Hematopoietic multipotent progenitor cell (in vitro differentiated cells): ENCODE results near the gene NFIB. TPM values are rescaled to one million over a fixed set of nuclear protein-coding genes. Genes with fewer than 3 reads are reported as not detected.

Source experiments
- DNase-seq, 3 donors: peaks; one replicate each; pipeline ENCODE4 v3.0.0-alpha.2; 2011 to 2015; ENCODE audit warnings: low read depth in 2 of 3, low spot score in 2 of 3
- total RNA-seq: library from RNA; depleted of rRNA; stranded (reverse); fragments of >200 nt; gene quantifications from one replicate; pipeline ENCODE4 v1.2.3, GENCODE V29; 2012

Gene NFIB
- total RNA-seq, 1 donor = 1.1 TPM

GRCh38 chr9:14056316-14056861 is 257.6 kb downstream of the NFIB start:
- DNase-seq = no peak

DNA sequence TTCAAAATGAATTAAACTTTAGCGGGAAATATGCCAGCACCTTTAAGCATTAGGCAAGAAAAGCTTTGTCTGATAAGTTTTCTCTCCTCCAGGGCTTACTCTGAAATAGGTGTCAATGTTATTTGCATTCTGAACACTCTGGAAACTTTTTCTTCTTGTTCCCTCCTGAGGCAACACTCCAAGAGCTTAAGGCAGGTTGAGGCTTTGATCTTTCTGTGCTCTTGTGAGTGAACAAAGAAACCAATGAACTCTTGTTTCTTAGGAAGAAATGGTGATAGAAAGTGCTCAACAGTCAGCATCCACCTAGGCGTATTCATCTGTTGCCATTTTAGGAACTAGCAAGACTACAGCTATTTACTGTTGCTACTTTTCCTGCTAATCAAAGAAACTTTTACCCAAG is 259.8 kb downstream of the NFIB start:
- no peak for DNase-seq

DNA sequence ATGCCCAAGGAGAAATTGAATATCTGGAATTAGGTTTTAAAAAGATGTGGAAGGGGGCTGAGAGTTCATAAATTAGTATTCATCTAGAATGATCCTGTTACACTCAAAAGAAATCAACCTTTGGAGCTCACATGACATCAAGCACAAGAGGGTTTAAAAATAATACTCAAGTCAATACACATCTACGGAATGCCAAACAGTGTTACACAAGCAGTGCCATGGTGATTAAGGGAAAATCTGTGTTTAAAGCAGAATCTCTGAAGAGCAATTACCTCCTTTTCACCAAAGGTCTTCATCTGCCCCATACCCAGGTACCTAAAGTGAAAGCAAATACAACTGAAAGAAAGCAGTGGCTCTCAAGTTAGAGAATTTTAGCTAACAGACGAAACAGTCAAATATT is 261.6 kb downstream of the NFIB start:
- no peak for DNase-seq

- no peak for DNase-seq
Observed at GRCh38 chr9:14051419-14051818, 262.5 kb downstream of the NFIB start.

DNA sequence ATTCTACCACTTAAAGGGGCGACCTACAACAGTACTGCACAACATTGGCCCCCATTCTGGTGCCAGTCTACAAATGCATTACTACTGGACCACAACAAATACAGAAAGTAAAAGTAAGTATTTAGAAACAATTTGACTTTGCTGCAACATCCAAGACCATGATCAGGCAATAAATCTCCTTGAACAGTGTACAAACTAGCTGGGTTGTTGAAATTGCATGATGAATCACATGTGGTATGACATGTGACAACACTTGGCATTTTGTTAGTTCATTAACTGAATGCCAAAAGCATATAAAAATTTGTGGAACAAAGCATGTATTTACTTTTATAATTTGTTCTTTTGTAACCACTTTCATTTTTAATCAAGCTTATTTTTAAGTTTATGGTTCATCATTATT is 270.5 kb downstream of the NFIB start:
- DNase-seq = no peak

DNA sequence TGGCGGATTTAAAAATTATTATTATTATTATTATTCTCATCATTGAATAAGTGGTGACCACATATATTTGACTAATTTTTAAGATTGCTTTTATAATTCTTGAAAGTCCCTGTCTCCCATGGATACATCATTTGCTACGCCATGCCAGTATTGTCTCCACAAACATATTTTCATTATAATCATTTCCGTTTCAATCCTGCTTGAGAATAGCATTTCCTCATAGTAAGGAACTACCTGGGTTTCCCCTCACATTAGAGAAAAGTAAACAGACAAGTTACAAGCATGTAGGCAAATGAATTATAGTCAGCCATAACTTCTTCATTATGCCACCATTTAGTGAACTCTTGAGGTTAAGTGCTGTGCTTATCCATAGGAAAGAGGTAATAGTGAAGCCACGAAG is 276.6 kb downstream of the NFIB start:
- no peak for DNase-seq

GRCh38 chr9:14033067-14033466 is 280.9 kb downstream of the NFIB start:
- DNase-seq = no peak
